Measurements from ENCODE around the gene LRRC36.

GRCh38 chr16:67302970-67303369, 23.6 kb upstream of the LRRC36 start:
- no peak for TF ChIP-seq CTCF (IDR thresholded peaks at IDR 0.05)
- TF ChIP-seq POLR2AphosphoS5 (IDR thresholded peaks at IDR 0.05): no peak
